GM13976 (cell line): Measurements from ENCODE around the gene MVB12B.

Experiments
- DNase-seq: peaks from one replicate; pipeline ENCODE4 v3.0.0; 2012; ENCODE audit warnings: low spot score
- CTCF ChIP-seq: IDR thresholded peaks from 2 replicates; pipeline ENCODE4 v1.5.1; 2012; ENCODE audit warnings: borderline replicate concordance, mild to moderate bottlenecking; ENCODE audit not compliant: insufficient read depth; ENCODE audit errors: extremely low read depth, missing control alignments, control extremely low read depth
- in situ Hi-C: fragments of 300-500 bp; cut with MboI; formaldehyde crosslinking; loops from one replicate; pipeline ENCODE4 v1.12.0; 2022; ENCODE audit warnings: low sequenced_read_pairs, mixed read lengths, inconsistent platforms; ENCODE audit not compliant: unreplicated experiment

MVB12B gene

GRCh38 chr9:126462617-126463016 is 136.0 kb downstream of the MVB12B start:
- in situ Hi-C loops = no loop called here
- TF ChIP-seq CTCF = no peak
- DNase-seq = no peak

GRCh38 chr9:126463426-126463825 is 136.8 kb downstream of the MVB12B start:
- TF ChIP-seq CTCF = no peak
- in situ Hi-C loops = no loop called here
- DNase-seq = no peak

GRCh38 chr9:126464694-126465441 is 138.2 kb downstream of the MVB12B start:
- in situ Hi-C loops = no loop called here
- DNase-seq = no peak
- TF ChIP-seq CTCF = no peak

- TF ChIP-seq CTCF = no peak
- DNase-seq = no peak
- in situ Hi-C loops = no loop called here
Measured at GRCh38 chr9:126465977-126466376, 139.3 kb downstream of the MVB12B start.

GRCh38 chr9:126468141-126468825 is 141.7 kb downstream of the MVB12B start:
- no peak for DNase-seq
- in situ Hi-C loops = no loop called here
- TF ChIP-seq CTCF = no peak

GRCh38 chr9:126470241-126470993 is 143.8 kb downstream of the MVB12B start:
- DNase-seq = no peak

More at GRCh38 chr9:126470241-126470993, 143.8 kb downstream of the MVB12B start:
- in situ Hi-C loops = no loop called here
- no peak for TF ChIP-seq CTCF
